HG02588 (cell line): Measurements from ENCODE around the gene SAA1.

Experiments used
- ATAC-seq: cut with Tn5 transposase; IDR thresholded peaks from one replicate; pipeline ENCODE4 v1.9.1; 2021; ENCODE audit warnings: mild to moderate bottlenecking, moderate library complexity; ENCODE audit not compliant: unreplicated experiment

Gene SAA1

GRCh38 chr11:18308242-18308641 lies 42.2 kb downstream of the SAA1 start:
- no peak for ATAC-seq

GRCh38 chr11:18309691-18310090 lies 43.6 kb downstream of the SAA1 start:
- ATAC-seq: no peak

GRCh38 chr11:18310800-18311340 lies 44.8 kb downstream of the SAA1 start:
- ATAC-seq: no peak

GRCh38 chr11:18312012-18312411 lies 45.9 kb downstream of the SAA1 start:
- no peak for ATAC-seq

GRCh38 chr11:18312663-18313420 lies 46.8 kb downstream of the SAA1 start:
- ATAC-seq: no peak

GRCh38 chr11:18313965-18314763 lies 48.1 kb downstream of the SAA1 start:
- no peak for ATAC-seq

- no peak for ATAC-seq
Observed at GRCh38 chr11:18314784-18315523, 48.9 kb downstream of the SAA1 start.

GRCh38 chr11:18315893-18316292 lies 49.8 kb downstream of the SAA1 start:
- ATAC-seq: no peak

- ATAC-seq: no peak
Observed at GRCh38 chr11:18317551-18317950, 51.5 kb downstream of the SAA1 start.
